ENCODE measurements around the gene MGMT.

GRCh38 chr10:129446183-129446581 lies 20.9 kb upstream of the MGMT start:
- no peak for TF ChIP-seq CTCF (IDR thresholded peaks at IDR 0.05; ENCODE audit: low read length)
- TF ChIP-seq EZH2 (optimal IDR thresholded peaks at IDR 0.05; ENCODE audit: low read depth, low read length) = no peak
- no peak for TF ChIP-seq EZH2phosphoT487 (IDR thresholded peaks at IDR 0.05; ENCODE audit: low read length)
